Measurements from ENCODE around the gene PID1.

DNA sequence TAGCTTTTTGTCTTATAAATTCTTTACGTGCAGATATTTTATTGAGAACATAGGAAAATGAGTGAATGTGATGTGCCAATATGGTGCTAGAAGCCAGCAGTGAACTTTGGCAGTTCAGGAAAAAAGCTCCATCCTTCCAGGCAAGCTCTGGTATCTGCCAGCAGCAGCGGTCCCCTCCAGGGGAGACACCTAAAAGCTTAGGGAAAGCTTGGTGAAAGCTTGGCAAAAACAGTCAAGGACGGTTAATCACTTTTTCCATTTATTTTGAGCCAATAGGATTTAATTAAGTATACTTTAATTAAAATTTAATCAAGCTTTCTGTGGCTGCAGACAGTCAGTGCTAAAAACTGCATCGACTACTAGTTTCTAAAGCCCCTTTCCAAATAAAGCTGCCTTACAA, 60.4 kb downstream of the PID1 start:
- no peak for TF ChIP-seq CTCF (IDR thresholded peaks at IDR 0.05; ENCODE audit: low read depth, low read length)
- TF ChIP-seq, protein P1, sequence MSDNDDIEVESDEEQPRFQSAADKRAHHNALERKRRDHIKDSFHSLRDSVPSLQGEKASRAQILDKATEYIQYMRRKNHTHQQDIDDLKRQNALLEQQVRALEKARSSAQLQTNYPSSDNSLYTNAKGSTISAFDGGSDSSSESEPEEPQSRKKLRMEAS (IDR thresholded peaks at IDR 0.05; ENCODE audit: low read depth, low read length): no peak
- no peak for TF ChIP-seq POLR2A (IDR thresholded peaks at IDR 0.05; ENCODE audit: extremely low read depth, insufficient read length)
- TF ChIP-seq MYC (IDR thresholded peaks at IDR 0.05; ENCODE audit: low read depth, low read length): no peak

All from NB4 (cell line).